H9 (cell line): ENCODE results near the gene CFI. TPM values are rescaled to one million over a fixed set of nuclear protein-coding genes. Genes with fewer than 3 reads are reported as not detected.

Experiments
- DNase-seq: peaks from one replicate; pipeline ENCODE4 v3.0.0-alpha.2; 2017
- H2AFZ ChIP-seq: one replicate; pipeline ENCODE4 v1.6.1; 2013; ENCODE audit warnings: mild to moderate bottlenecking, low read length, control low read depth, moderate library complexity
- H2AK5ac ChIP-seq: 2 replicates; pipeline ENCODE4 v1.6.1; 2013; ENCODE audit warnings: low read length, control low read depth, mixed read lengths; ENCODE audit not compliant: insufficient read length
- H2BK120ac ChIP-seq: one replicate; pipeline ENCODE4 v1.6.1; 2013; ENCODE audit warnings: low read depth, mild to moderate bottlenecking, low read length, control low read depth, inconsistent platforms; ENCODE audit not compliant: poor library complexity, severe bottlenecking
- H2BK12ac ChIP-seq: 2 replicates; pipeline ENCODE4 v1.6.1; 2013; ENCODE audit warnings: low read length, control low read depth, mixed read lengths, low read depth; ENCODE audit not compliant: insufficient read length
- H2BK15ac ChIP-seq: 2 replicates; pipeline ENCODE4 v1.6.1; 2013; ENCODE audit warnings: low read depth, low read length, control low read depth
- H2BK20ac ChIP-seq: one replicate; pipeline ENCODE4 v1.6.1; 2013; ENCODE audit warnings: low read depth, mild to moderate bottlenecking, low read length, control low read depth, inconsistent platforms; ENCODE audit not compliant: poor library complexity, severe bottlenecking
- H2BK5ac ChIP-seq: 2 replicates; pipeline ENCODE4 v1.6.1; 2013; ENCODE audit warnings: low read length, control low read depth, mixed read lengths; ENCODE audit not compliant: insufficient read length
- H3K14ac ChIP-seq: 2 replicates; pipeline ENCODE4 v1.6.1; 2013; ENCODE audit warnings: low read length, control low read depth; ENCODE audit not compliant: insufficient read depth
- H3K18ac ChIP-seq: 2 replicates; pipeline ENCODE4 v1.6.1; 2013; ENCODE audit warnings: low read depth, mild to moderate bottlenecking, mixed read lengths, low read length, control low read depth; ENCODE audit not compliant: insufficient read length
- H3K23ac ChIP-seq: 2 replicates; pipeline ENCODE4 v1.6.1; 2013; ENCODE audit warnings: low read length, control low read depth, mixed read lengths, low read depth; ENCODE audit not compliant: insufficient read length
- H3K23me2 ChIP-seq: 2 replicates; pipeline ENCODE4 v1.6.1; 2013; ENCODE audit warnings: low read depth, mild to moderate bottlenecking, mixed read lengths, low read length, control low read depth; ENCODE audit not compliant: insufficient read length, poor library complexity, severe bottlenecking
- H3K27ac ChIP-seq: 2 replicates; pipeline ENCODE4 v1.5.1; 2013; ENCODE audit warnings: low read length, control low read depth, mixed read lengths, low read depth; ENCODE audit not compliant: insufficient read length
- H3K27me3 ChIP-seq: 2 replicates; pipeline ENCODE4 v1.6.1; 2013; ENCODE audit warnings: low read length, control low read depth, inconsistent platforms; ENCODE audit not compliant: insufficient read depth
- H3K4ac ChIP-seq: 2 replicates; pipeline ENCODE4 v1.6.1; 2013; ENCODE audit warnings: low read depth, mild to moderate bottlenecking, control low read depth, inconsistent platforms, low read length, moderate library complexity
- H3K4me1 ChIP-seq: 2 replicates; pipeline ENCODE4 v1.6.1; 2013; ENCODE audit warnings: low read length, control low read depth, inconsistent platforms; ENCODE audit not compliant: insufficient read depth
- H3K4me2 ChIP-seq: 2 replicates; pipeline ENCODE4 v1.6.1; 2013; ENCODE audit warnings: low read length, control low read depth, mixed read lengths; ENCODE audit not compliant: insufficient read length, insufficient read depth
- H3K56ac ChIP-seq: 2 replicates; pipeline ENCODE4 v1.6.1; 2013; ENCODE audit warnings: low read depth, mild to moderate bottlenecking, mixed read lengths, low read length, control low read depth; ENCODE audit not compliant: insufficient read length
- H3K79me1 ChIP-seq: 2 replicates; pipeline ENCODE4 v1.6.1; 2013; ENCODE audit warnings: low read depth, mild to moderate bottlenecking, moderate library complexity, low read length, control low read depth, inconsistent platforms; ENCODE audit not compliant: insufficient read depth, poor library complexity, severe bottlenecking
- H3K79me2 ChIP-seq: 2 replicates; pipeline ENCODE4 v1.6.1; 2013; ENCODE audit warnings: low read length, control low read depth, inconsistent platforms; ENCODE audit not compliant: insufficient read depth
- H3K9ac ChIP-seq: 2 replicates; pipeline ENCODE4 v1.6.1; 2013; ENCODE audit warnings: low read length, control low read depth, mixed read lengths; ENCODE audit not compliant: insufficient read length; ENCODE audit errors: extremely low read depth
- H3K9me3 ChIP-seq: one replicate; pipeline ENCODE4 v1.6.1; 2013; ENCODE audit warnings: low read depth, low read length, inconsistent platforms; ENCODE audit not compliant: control insufficient read depth
- H3T11ph ChIP-seq: one replicate; pipeline ENCODE4 v1.6.1; 2013; ENCODE audit warnings: mild to moderate bottlenecking, low read length, control low read depth, inconsistent platforms
- H4K20me1 ChIP-seq: one replicate; pipeline ENCODE4 v1.6.1; 2013; ENCODE audit not compliant: control insufficient read depth, insufficient read length, insufficient read depth
- H4K5ac ChIP-seq: 2 replicates; pipeline ENCODE4 v1.6.1; 2013; ENCODE audit warnings: low read depth, mild to moderate bottlenecking, mixed read lengths, low read length, control low read depth; ENCODE audit not compliant: insufficient read length
- H4K8ac ChIP-seq: replicated peaks from 2 replicates; pipeline ENCODE4 v1.6.1; 2013; ENCODE audit warnings: low read length, control low read depth, mixed read lengths, low read depth; ENCODE audit not compliant: insufficient read length
- H4K91ac ChIP-seq: 2 replicates; pipeline ENCODE4 v1.6.1; 2013; ENCODE audit warnings: low read depth, mild to moderate bottlenecking, moderate library complexity, mixed read lengths, low read length, control low read depth; ENCODE audit not compliant: insufficient read length
- H3K27ac Mint-ChIP-seq, 3 experiments: 2 replicates in 2 of 3; 3 replicates in 1 of 3; pipeline ENCODE4 v1.8.0; 2020 to 2021; ENCODE audit warnings: mixed read lengths in 3 of 3, mild to moderate bottlenecking in 1 of 3, moderate library complexity in 1 of 3
- H3K27me3 Mint-ChIP-seq: 2 replicates; pipeline ENCODE4 v1.8.0; 2021; ENCODE audit warnings: low read depth, mild to moderate bottlenecking, moderate library complexity, mixed read lengths
- H3K36me3 Mint-ChIP-seq, 3 experiments: 2 replicates in 2 of 3; 3 replicates in 1 of 3; pipeline ENCODE4 v1.8.0; 2020 to 2021; ENCODE audit warnings: low read depth in 3 of 3, mixed read lengths in 3 of 3; ENCODE audit not compliant: insufficient read depth in 1 of 3
- H3K4me1 Mint-ChIP-seq, 2 experiments: 2 replicates each; pipeline ENCODE4 v1.8.0; 2020; ENCODE audit warnings: mixed read lengths in 2 of 2
- H3K4me3 Mint-ChIP-seq, 2 experiments: 2 replicates in 1 of 2; 3 replicates in 1 of 2; pipeline ENCODE4 v1.8.0; 2020 to 2021; ENCODE audit warnings: mild to moderate bottlenecking in 2 of 2, mixed read lengths in 2 of 2, moderate library complexity in 1 of 2
- H3K9me3 Mint-ChIP-seq, 2 experiments: 2 replicates in 1 of 2; 3 replicates in 1 of 2; pipeline ENCODE4 v1.8.0; 2020; ENCODE audit warnings: mild to moderate bottlenecking in 2 of 2, mixed read lengths in 2 of 2, moderate library complexity in 1 of 2
- CTCF ChIP-seq: fragments of 200-600 bp; sonication (generic); conservative IDR thresholded peaks from 3 replicates; pipeline ENCODE4 v1.8.0; 2021; ENCODE audit warnings: antibody characterized with exemption, mild to moderate bottlenecking
- WGBS: extraction: QIAGEN DNeasy Blood & Tissue Kit; methylation state at CpG from one replicate; pipeline ENCODE4 v1.1.7; 2013; ENCODE audit warnings: missing lambda C conversion rate, low lambda C conversion rate, mixed read lengths; ENCODE audit not compliant: insufficient read length; ENCODE audit errors: extremely low coverage; 5-methylcytosine and 5-hydroxymethylcytosine counted together
- total RNA-seq: library from RNA; stranded (reverse); gene quantifications from 2 replicates; pipeline ENCODE4 v1.2.1, GENCODE V29; 2021

CFI gene
- total RNA-seq, 1 experiment from 2014 or later = not detected

DNA sequence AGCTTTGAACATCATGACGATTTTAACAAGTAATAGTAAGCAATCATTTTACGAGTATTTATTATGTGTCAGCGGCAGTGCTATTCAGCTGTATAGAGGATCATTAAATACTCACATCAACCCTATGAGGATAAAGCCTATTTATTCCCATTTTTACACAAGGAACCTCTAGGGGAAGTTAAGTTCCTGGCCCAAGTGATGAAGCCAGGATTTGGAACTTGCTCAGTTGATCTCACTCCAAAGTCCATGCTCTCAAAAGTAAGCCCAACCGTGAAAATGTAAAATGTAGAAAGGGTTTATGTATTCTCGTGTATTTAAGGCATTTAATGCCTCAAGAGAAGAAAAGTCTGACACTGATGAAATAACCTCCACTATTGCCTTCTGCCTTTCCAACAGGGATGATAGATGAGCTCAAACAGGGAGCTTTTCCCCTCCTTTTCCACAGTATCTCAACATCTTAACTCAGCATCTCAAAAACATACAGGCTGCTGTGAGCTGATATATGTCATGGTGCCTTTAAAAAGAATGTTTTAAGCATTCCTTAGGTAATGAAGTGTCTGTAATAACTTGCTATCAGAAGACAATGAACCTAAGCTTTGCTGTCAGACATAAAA, 36.9 kb downstream of the CFI start:
- H3K9me3 Mint-ChIP-seq = no peaks in the 10 kb centered on the region
- Histone ChIP-seq H3K27me3 (no peaks in the 10 kb centered on the region), H2BK5ac (no peak overlapping the region), H3K4me2 (no peak overlapping the region), H3K4me1 (no peaks in the 10 kb centered on the region), H4K91ac (no peak overlapping the region), H3K9me3 (no peaks in the 10 kb centered on the region), H3K56ac (no peak overlapping the region), H3K18ac (no peak overlapping the region), H3K23ac (no peak overlapping the region), H3T11ph (no peak overlapping the region), H3K23me2 (no peaks in the 10 kb centered on the region), H3K9ac (no peak overlapping the region), H2BK15ac (no peak overlapping the region), H2BK120ac (no peak overlapping the region), H2BK12ac (no peak overlapping the region), H2BK20ac (no peak overlapping the region), H3K27ac (no peak overlapping the region), H2AK5ac (no peak overlapping the region), H4K8ac (no peak overlapping the region), H3K79me1 (no peaks in the 10 kb centered on the region), H3K14ac (no peak overlapping the region), H3K4ac (no peak overlapping the region), H4K5ac (no peak overlapping the region), H2AFZ (no peak overlapping the region), H3K79me2 (no peaks in the 10 kb centered on the region), H4K20me1 (no peaks in the 10 kb centered on the region)
- DNase-seq = no peak
- no peak overlapping the region for H3K4me3 Mint-ChIP-seq
- H3K27ac Mint-ChIP-seq = no peak overlapping the region
- no peak for TF ChIP-seq CTCF
- no peaks in the 10 kb centered on the region for H3K36me3 Mint-ChIP-seq
- peaks cover 6% of the 10 kb centered on the region for H3K27me3 Mint-ChIP-seq
- no CpG with 5 or more reads among the region's 5 CpGs for WGBS
- peaks cover 0 to 3% of the 10 kb centered on the region in 2 experiments; a peak in 2 of 4 replicates for H3K4me1 Mint-ChIP-seq
